Measurements from ENCODE around the gene FCHSD2. TPM values are rescaled to one million over a fixed set of nuclear protein-coding genes. Genes with fewer than 3 reads are reported as not detected.

FCHSD2 gene
- total and polyA plus RNA-seq, 2 of the 8 experiments (the other 6 are each of a cell fraction or from before 2014, with no cell fraction given), result 4.1 to 7.8 TPM

- no peak for TF ChIP-seq ATF3 (IDR thresholded peaks at IDR 0.05; ENCODE audit: insufficient read depth, low read depth, low read length)
- TF ChIP-seq E2F6 (IDR thresholded peaks at IDR 0.05), result no peak
- no peak for TF ChIP-seq SAP30 (IDR thresholded peaks at IDR 0.05; ENCODE audit: insufficient read depth, insufficient replicate concordance, low read length)
- TF ChIP-seq SUZ12 (IDR thresholded peaks at IDR 0.05; ENCODE audit: low read length), result no peak
- TF ChIP-seq TAF7 (optimal IDR thresholded peaks at IDR 0.05; ENCODE audit: borderline replicate concordance, low read depth, low read length), result no peak
Measured at GRCh38 chr11:73019449-73019848, 122.7 kb downstream of the FCHSD2 start (continued).
